HG03095 (cell line): ENCODE results near the gene BMP3.

Source experiments
- ATAC-seq: cut with Tn5 transposase; IDR thresholded peaks from one replicate; pipeline ENCODE4 v1.9.1; 2021; ENCODE audit warnings: moderate library complexity; ENCODE audit not compliant: unreplicated experiment

BMP3 gene

DNA sequence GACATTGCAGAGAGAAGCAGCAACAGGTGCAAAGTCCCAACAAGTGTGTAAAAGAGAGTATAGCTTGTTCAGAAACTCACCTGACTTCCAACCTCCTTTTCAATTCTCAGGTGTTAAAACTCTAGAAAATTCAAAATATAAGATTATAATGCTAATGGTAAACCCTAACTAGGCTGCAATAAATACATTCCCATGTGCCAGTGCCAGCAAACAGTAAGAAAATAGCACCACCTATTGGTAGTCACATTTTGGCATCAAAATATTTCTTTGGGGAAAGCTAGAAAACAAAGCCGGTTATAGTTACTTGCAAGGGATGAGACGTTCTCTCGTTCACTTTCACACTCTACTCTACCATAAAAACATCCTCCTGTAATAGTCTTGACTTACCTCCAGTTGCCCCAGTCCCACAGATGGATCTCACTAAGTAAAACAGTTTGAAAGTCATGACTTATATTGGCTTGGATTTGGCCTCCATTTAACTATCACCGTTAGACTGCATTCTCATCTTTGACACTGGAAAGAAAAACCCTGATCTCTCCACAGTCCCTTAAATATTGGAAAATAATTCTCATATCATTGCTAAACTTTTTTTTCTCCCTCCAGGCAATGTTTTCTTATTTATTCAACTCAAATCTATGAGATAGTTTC, 9.6 kb downstream of the BMP3 start:
- ATAC-seq, result no peak

DNA sequence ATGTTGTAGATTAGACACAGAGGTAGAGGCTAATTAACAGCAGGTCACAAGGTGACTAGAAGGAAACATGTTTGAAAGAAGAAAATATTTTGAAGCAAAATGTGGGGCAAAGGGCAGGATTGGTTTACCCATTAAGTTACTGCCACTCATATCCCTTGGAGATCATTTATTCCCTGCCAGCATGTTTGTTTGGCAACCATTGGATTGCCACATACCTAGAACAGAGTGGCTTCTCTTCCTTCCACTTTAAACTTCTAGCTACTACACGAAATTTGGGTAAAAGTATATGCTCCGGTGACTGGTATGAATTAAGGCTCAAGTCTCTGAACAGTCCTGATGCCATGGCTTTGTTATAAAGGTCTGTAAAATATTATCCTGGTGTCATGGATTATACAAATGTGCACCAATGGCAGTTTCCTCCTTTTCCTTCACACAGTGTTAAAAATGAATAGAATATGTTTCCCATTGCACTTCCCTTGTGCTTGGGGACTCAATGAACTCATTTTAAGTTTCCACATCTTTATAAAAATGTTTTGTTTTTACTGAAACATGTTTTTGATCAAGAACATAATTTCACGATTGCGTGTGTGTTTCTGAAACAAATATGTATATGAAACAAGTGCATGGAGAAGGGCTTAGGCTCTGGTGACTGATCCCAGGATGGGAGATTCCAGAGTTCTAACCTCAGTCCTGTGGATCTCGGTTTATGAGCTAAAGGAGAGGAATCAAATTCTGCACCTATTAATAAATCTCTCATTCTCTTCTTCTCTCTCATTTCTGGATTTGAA, 12.3 kb downstream of the BMP3 start:
- ATAC-seq, result no peak

DNA sequence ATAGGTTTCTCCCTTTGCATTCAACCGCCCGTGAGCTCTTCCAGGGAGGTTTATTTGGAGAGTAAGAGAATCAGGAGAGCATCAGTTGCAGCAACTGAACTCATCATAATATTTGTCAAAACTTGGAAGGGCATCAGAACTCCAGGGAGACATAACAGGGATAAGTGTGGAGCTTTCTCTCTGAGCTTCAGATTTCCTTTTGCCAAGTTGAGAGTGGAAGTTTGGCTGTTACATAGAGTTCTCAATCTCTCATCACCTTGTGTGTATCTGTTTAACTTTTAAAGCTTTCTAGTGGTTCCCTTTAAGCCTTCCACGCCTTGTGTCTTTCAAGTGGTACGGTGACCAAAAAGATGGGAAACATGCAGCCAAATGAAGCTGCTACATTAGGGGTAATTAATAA, 18.8 kb downstream of the BMP3 start:
- no peak for ATAC-seq

GRCh38 chr4:81049907-81050306, 19.4 kb downstream of the BMP3 start:
- ATAC-seq, result no peak

GRCh38 chr4:81052119-81053068, 21.9 kb downstream of the BMP3 start:
- peak; percentile 98 for ATAC-seq

- no peak for ATAC-seq
Measured at GRCh38 chr4:81058621-81059020, 28.1 kb downstream of the BMP3 start.

GRCh38 chr4:81060587-81061343, 30.3 kb downstream of the BMP3 start:
- no peak for ATAC-seq

DNA sequence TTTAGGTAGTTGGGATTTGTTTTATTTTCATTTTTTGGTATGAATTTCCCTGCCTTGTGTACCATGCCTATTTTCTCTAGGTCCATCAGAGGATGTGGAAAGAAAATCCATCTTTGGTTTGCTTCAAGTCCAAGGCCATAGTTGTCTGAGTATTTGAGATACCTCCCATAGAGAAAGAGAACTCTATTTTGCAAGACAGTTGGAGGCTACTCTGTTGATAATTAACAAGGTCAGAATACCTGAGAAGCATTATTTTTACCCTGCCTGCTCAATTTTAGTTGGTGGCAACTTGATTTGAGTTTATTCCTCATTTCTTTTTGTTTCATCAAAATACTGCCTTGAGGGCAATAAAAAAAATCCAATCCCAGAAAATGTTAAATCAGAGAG, 30.8 kb downstream of the BMP3 start:
- no peak for ATAC-seq

DNA sequence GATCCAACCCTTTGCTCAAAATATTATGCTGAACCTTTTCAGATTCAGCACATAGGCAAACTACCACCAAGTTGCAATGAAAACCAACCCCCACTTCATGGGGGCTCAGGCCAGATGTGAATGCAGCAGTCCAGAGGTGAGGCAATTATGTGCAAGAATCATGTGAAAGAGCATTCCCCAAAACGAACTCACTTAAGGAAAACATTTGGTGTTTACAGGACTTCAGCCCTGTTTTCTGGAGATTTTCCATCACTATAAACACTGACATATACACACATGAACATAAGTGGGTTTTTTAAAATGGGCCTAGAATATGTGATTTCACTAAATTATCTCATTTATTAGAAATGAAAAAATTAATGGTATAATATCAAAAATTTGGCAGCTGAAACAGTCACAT, 31.5 kb downstream of the BMP3 start:
- no peak for ATAC-seq

GRCh38 chr4:81065446-81065845, 34.9 kb downstream of the BMP3 start:
- ATAC-seq, result no peak

DNA sequence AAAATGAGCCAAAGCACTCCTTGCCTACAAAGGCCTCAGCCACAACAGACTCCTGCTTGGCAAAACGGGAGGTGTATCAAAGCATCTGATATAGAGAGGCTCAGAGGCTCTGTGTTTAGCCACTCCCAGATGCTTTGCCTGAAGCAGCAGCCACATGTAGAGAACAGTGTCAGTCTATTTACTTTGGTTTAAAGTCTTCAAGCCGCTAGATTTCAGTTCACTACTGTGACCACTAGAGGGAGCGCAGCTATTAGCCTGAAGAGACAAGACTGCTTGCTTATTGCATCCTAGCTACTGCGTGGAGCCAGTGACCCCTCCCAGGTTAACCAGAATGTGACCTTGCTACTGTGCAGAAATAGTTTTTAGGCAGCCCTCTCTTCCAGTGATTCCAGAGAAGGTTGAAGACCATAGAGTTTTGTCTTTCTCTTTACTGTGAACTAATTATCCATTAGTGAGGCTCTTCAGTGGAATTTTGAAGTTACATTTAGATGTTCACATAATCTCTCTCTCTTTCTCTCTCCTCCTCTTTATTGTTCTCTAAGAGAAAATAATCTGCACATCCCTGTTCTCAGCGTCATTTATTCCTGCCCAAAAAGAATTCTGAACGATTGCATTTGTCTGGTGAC, 39.3 kb downstream of the BMP3 start:
- peak; percentile 98 for ATAC-seq

GRCh38 chr4:81071013-81071412, 40.5 kb downstream of the BMP3 start:
- no peak for ATAC-seq

DNA sequence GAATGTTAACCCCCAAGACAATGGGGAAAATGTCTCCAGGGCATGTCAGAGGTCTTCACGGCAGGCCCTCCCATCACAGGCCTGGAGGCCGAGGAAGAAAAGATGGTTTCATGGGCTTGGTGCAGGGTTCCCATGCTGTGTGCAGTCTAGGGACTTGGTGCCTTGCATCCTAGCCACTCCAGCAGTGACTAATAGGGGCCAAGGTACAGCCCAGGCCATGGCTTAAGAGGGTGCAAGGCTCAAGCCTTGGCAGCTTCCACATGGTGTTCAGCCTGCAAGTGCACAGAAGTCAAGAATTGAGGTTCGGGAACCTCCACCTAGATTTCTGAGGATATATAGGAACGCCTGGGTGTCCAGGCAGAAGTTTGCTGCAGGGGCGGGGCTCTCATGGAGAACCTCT, 50.6 kb downstream of the BMP3 start:
- no peak for ATAC-seq

GRCh38 chr4:81084029-81084428, 53.5 kb downstream of the BMP3 start:
- no peak for ATAC-seq

DNA sequence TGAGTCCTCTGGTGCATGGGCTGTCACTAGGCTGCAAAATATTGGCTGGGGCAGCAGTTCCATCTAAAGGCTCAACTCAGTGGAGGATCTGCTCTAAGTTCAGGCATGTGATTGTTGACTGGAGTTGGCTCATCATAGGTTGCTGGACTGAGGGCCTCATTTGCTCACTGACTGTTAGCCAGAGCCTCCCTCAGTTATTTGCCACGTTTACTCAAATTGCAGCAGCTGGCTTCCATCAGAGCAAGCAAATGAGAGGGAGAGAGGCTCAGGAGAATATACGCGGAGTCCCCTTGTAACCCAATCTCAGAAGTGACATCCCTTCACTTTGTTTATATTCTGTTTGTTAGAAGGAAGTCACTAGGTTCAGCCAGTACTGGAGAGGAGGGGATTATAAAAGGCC, 54.1 kb downstream of the BMP3 start:
- ATAC-seq, result no peak

- no peak for ATAC-seq
Measured at GRCh38 chr4:81085291-81085690, 54.8 kb downstream of the BMP3 start.

- no peak for ATAC-seq
Measured at GRCh38 chr4:81085979-81086378, 55.5 kb downstream of the BMP3 start.

DNA sequence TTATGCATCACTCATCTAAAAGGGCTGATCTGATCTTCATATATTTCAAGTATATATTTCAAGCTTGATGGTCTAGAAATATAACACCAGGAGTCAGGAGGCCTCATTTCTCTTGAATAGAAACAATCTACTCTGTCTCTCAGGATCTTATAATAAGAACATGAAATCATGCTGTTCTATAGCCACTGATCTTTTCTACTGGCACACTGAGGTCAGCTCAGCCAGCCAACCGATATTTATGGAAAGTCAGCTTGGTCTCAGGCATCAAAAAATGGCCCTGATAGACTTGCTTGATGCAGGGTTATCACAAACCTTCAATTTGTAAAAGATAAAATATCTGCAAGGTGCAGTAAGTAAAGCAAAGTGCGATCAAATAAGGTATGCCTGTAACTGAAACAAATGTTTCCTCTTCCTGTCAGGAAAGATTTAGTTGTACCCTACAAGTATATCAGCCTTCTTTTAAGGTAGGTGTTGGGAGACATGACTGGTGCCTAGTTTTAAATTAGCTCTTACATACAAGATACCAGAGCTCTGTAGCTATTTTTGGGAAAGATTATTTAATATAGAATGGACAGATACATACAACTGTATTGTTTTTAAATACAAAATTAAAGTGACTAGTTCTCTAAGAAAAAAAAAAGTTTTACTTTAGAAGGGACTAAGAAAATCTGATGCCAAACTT, 63.4 kb downstream of the BMP3 start:
- no peak for ATAC-seq

- ATAC-seq, result no peak
Measured at GRCh38 chr4:81095389-81095788, 64.9 kb downstream of the BMP3 start.

DNA sequence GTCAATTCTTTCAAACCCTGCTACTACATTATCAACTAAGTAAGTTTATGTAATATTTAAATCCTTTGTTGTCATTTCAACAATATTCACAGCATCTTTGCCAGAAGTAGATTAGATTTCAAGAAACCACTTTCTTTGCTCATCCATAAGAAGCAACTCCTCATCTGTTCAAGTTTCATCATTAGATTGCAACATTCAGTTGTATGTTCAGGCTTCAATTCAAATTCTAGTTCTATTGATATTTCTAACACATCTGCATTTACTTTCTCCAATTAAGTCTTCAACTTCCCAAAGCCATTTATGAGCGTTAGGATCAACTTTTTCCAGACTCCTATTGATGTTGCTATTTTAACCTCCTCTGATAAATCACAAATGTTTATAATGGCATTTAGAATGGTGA, 66.1 kb downstream of the BMP3 start:
- ATAC-seq, result no peak
